MM.1S (cell line): Measurements from ENCODE around the gene GPC5.

ENCODE experiments used
- DNase-seq: peaks from one replicate; pipeline ENCODE4 v3.0.0-alpha.2; 2015
- H2AFZ ChIP-seq: fragments of 300-600 bp; sonication (generic); 2 replicates; pipeline ENCODE4 v1.6.0; 2016; ENCODE audit warnings: antibody characterized with exemption, low read length
- H3F3A ChIP-seq: fragments of 300-600 bp; sonication (generic); 2 replicates; pipeline ENCODE4 v1.6.1; 2016; ENCODE audit warnings: mild to moderate bottlenecking, antibody characterized with exemption, low read length, moderate library complexity, mixed read lengths; ENCODE audit not compliant: insufficient read depth
- H3K27ac ChIP-seq: fragments of 300-600 bp; sonication (generic); 2 replicates; pipeline ENCODE4 v1.5.1; 2016; ENCODE audit warnings: mild to moderate bottlenecking, low read length
- H3K27me3 ChIP-seq: fragments of 300-600 bp; sonication (generic); replicated peaks from 2 replicates; pipeline ENCODE4 v1.6.0; 2016; ENCODE audit warnings: low read length; ENCODE audit not compliant: insufficient read depth
- H3K36me3 ChIP-seq: fragments of 300-600 bp; sonication (generic); replicated peaks from 2 replicates; pipeline ENCODE4 v1.6.1; 2016; ENCODE audit warnings: mild to moderate bottlenecking, low read length, mixed read lengths; ENCODE audit not compliant: insufficient read depth
- H3K4me1 ChIP-seq: fragments of 300-600 bp; sonication (generic); 2 replicates; pipeline ENCODE4 v1.6.1; 2016; ENCODE audit warnings: low read length, mixed read lengths
- H3K4me2 ChIP-seq: fragments of 300-600 bp; sonication (generic); 2 replicates; pipeline ENCODE4 v1.6.0; 2016; ENCODE audit warnings: low read depth, low read length
- H3K4me3 ChIP-seq: fragments of 300-600 bp; sonication (generic); 2 replicates; pipeline ENCODE4 v1.5.1; 2016; ENCODE audit warnings: low read length, mixed read lengths
- H3K79me2 ChIP-seq: fragments of 300-600 bp; sonication (generic); 2 replicates; pipeline ENCODE4 v1.6.1; 2016; ENCODE audit warnings: mixed run types, low read length, mixed read lengths
- H3K9ac ChIP-seq: fragments of 300-600 bp; sonication (generic); 2 replicates; pipeline ENCODE4 v1.6.1; 2016; ENCODE audit warnings: low read length, mixed read lengths
- H3K9me2 ChIP-seq: fragments of 300-600 bp; sonication (generic); replicated peaks from 2 replicates; pipeline ENCODE4 v1.6.1; 2016; ENCODE audit warnings: mild to moderate bottlenecking, low read length, mixed read lengths; ENCODE audit not compliant: insufficient read depth
- H3K9me3 ChIP-seq: fragments of 300-600 bp; sonication (generic); replicated peaks from 2 replicates; pipeline ENCODE4 v1.6.1; 2016; ENCODE audit warnings: mild to moderate bottlenecking, low read length, mixed read lengths; ENCODE audit not compliant: insufficient read depth
- H4K20me1 ChIP-seq: fragments of 300-600 bp; sonication (generic); 2 replicates; pipeline ENCODE4 v1.6.1; 2016; ENCODE audit warnings: mild to moderate bottlenecking, low read length, moderate library complexity, mixed read lengths; ENCODE audit not compliant: insufficient read depth
- EZH2 ChIP-seq: fragments of 300-600 bp; sonication (generic); optimal IDR thresholded peaks from 2 replicates; pipeline ENCODE3; 2017; ENCODE audit warnings: low read depth, mild to moderate bottlenecking, antibody characterized with exemption, low read length, mixed read lengths
- EZH2phosphoT487 ChIP-seq: fragments of 300-600 bp; sonication (generic); IDR thresholded peaks from 2 replicates; pipeline ENCODE4 v1.6.1; 2018; ENCODE audit warnings: antibody characterized with exemption, low read length
- TF ChIP-seq, protein P1 (sequence below): fragments of 300-600 bp; sonication (generic); IDR thresholded peaks from 2 replicates; pipeline ENCODE4 v1.5.1; 2016; ENCODE audit warnings: antibody characterized with exemption, low read length, mixed read lengths

Gene GPC5

DNA sequence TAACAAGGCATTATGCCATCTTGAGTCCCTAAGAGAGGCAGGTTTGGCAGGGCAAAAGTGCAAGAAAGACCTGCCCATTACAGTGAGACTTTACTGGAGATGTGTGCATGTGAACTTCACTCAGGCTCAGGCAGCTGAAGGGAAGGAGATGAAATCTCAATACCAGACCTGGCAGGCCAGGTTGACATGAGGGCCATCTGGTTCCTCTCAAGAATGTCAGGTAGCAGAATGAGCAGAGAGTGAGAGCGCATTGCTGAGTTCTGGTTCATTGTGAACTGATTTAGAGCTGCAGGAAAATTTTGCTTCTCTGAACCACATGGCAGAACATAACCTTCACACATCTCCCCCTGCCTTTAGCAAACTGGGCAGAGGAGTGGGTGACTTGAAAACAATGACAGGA lies 406.3 kb downstream of the GPC5 start:
- Histone ChIP-seq H3K9ac (no peak overlapping the region), H3K36me3 (no peaks in the 10 kb centered on the region), H3K27ac (no peak overlapping the region), H3K4me3 (no peak overlapping the region), H4K20me1 (no peaks in the 10 kb centered on the region), H3K4me1 (no peaks in the 10 kb centered on the region), H3K9me2 (no peaks in the 10 kb centered on the region), H3K79me2 (no peaks in the 10 kb centered on the region), H3K4me2 (no peak overlapping the region), H3F3A (no peaks in the 10 kb centered on the region), H2AFZ (no peak overlapping the region), H3K9me3 (no peaks in the 10 kb centered on the region), H3K27me3 (no peaks in the 10 kb centered on the region)
- no peak for TF ChIP-seq EZH2
- TF ChIP-seq EZH2phosphoT487: no peak
- TF ChIP-seq, protein P1, sequence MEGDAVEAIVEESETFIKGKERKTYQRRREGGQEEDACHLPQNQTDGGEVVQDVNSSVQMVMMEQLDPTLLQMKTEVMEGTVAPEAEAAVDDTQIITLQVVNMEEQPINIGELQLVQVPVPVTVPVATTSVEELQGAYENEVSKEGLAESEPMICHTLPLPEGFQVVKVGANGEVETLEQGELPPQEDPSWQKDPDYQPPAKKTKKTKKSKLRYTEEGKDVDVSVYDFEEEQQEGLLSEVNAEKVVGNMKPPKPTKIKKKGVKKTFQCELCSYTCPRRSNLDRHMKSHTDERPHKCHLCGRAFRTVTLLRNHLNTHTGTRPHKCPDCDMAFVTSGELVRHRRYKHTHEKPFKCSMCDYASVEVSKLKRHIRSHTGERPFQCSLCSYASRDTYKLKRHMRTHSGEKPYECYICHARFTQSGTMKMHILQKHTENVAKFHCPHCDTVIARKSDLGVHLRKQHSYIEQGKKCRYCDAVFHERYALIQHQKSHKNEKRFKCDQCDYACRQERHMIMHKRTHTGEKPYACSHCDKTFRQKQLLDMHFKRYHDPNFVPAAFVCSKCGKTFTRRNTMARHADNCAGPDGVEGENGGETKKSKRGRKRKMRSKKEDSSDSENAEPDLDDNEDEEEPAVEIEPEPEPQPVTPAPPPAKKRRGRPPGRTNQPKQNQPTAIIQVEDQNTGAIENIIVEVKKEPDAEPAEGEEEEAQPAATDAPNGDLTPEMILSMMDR: no peak
- DNase-seq: no peak

DNA sequence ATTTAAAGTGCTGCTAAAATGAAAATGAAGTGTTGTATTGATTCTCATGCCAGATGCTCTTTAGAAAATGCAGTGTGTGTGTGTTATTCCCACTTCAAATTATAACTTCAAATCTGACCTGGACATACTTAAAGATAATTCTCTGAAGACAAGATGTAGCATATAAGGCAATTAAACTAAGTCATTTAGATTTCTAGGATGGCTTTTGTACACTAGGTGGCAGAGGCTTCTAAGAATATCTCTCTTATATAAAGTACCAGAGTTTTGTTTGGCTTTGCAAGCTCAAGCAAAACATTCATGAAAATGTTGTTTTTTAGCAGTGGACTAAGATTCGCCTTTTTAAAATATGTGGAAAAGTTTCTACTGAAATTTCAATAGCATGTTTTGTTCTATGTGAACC lies 407.2 kb downstream of the GPC5 start:
- Histone ChIP-seq H3K36me3 (no peaks in the 10 kb centered on the region), H3K9me2 (no peaks in the 10 kb centered on the region), H3K4me1 (no peaks in the 10 kb centered on the region), H4K20me1 (no peaks in the 10 kb centered on the region), H2AFZ (no peak overlapping the region), H3K79me2 (no peaks in the 10 kb centered on the region), H3F3A (no peaks in the 10 kb centered on the region), H3K4me2 (no peak overlapping the region), H3K4me3 (no peak overlapping the region), H3K9ac (no peak overlapping the region), H3K27ac (no peak overlapping the region), H3K9me3 (no peaks in the 10 kb centered on the region), H3K27me3 (no peaks in the 10 kb centered on the region)
- TF ChIP-seq, protein P1: no peak
- TF ChIP-seq EZH2phosphoT487 (no peak), EZH2 (no peak)
- DNase-seq: no peak

DNA sequence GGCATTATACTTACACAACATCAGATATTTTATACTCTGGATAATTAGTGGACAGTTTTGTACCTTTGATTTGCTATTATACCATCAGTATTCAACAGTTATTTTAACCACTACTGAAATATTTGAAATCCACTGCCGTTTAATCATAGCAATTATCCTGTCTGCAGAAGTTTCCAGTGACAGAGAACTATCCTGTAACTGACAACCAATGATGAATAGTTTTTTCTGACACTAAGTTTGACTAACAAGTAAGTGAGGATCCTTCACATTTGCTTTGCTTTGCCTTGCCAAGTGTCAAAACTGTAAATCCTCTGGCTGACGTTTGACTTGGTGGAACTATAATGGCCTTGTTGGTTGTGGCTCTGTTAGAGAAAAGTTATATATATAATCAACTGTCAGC lies 410.7 kb downstream of the GPC5 start:
- Histone ChIP-seq H3K4me1 (no peaks in the 10 kb centered on the region), H3K9me3 (no peaks in the 10 kb centered on the region), H3K4me2 (no peak overlapping the region), H2AFZ (no peak overlapping the region), H3K79me2 (no peaks in the 10 kb centered on the region), H3K27me3 (no peaks in the 10 kb centered on the region), H3K9ac (no peak overlapping the region), H3F3A (no peaks in the 10 kb centered on the region), H3K27ac (no peak overlapping the region), H3K9me2 (no peaks in the 10 kb centered on the region), H3K36me3 (no peaks in the 10 kb centered on the region), H3K4me3 (no peak overlapping the region), H4K20me1 (no peaks in the 10 kb centered on the region)
- TF ChIP-seq EZH2phosphoT487: no peak
- no peak for TF ChIP-seq EZH2
- TF ChIP-seq, protein P1: no peak
- DNase-seq: no peak

DNA sequence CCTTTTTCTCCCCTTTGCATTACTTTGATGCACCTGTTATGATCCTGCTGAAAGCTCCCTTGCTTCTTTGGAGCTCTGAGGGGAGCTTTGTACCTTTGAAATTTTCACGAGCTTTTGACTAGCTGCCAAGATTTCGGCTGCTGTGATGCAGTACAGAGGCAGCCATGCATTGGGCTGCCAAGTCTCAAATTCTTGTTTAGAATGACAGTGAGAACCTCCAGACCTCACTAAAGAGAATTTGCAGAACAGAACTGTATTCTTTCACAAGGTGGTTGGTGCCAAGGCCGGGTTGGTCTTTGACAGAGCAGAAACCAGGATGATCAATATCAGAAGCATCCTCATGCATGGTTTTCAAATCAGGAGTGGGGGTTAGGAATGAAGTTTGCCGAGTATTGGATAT lies 414.8 kb downstream of the GPC5 start:
- no peaks in the 10 kb centered on the region for H3K36me3 ChIP-seq
- TF ChIP-seq EZH2 (no peak), EZH2phosphoT487 (no peak)
- TF ChIP-seq, protein P1: no peak

More for the DNA sequence above, 414.8 kb downstream of the GPC5 start:
- Histone ChIP-seq H3K9ac (no peak overlapping the region), H3K4me2 (no peak overlapping the region), H4K20me1 (no peaks in the 10 kb centered on the region), H3K27ac (no peak overlapping the region), H3F3A (no peaks in the 10 kb centered on the region), H3K79me2 (no peaks in the 10 kb centered on the region), H3K27me3 (no peaks in the 10 kb centered on the region), H2AFZ (no peak overlapping the region), H3K9me2 (no peaks in the 10 kb centered on the region), H3K9me3 (no peaks in the 10 kb centered on the region), H3K4me1 (no peaks in the 10 kb centered on the region), H3K4me3 (no peak overlapping the region)
- no peak for DNase-seq
